Erythroblast (primary cell): ENCODE results near the gene MED13L.
"Not testable (repeated sequence)": the region's sequence is repeated elsewhere in the genome, so short reads cannot be mapped to it uniquely, and the experiment has no call there.

Experiments
- GATA1 ChIP-seq: IDR thresholded peaks from 2 replicates; pipeline ENCODE4 v1.6.1; 2011; ENCODE audit warnings: low read depth, mild to moderate bottlenecking, control low read depth, low read length, moderate library complexity
- POLR2A ChIP-seq: IDR thresholded peaks from 2 replicates; pipeline ENCODE4 v1.6.1; 2011; ENCODE audit warnings: mild to moderate bottlenecking, low read length

DNA sequence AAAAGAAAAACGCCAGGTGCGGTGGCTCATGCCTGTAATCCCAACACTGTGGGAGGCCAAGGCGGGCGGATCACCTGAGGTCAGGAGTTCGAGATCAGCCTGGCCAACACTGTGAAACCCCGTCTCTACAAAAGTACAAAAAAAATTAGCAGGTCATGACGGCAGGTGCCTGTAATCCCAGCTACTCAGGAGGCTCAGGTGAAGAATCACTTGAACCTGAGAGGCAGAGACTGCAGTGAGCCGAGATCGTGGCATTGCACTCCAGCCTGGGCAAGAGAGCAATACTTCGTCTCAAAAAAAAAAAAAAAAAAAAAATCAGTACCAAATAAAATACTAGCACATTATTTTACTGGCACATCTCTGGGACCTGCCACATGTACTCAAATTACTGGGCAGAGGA lies 145.5 kb downstream of the MED13L start:
- TF ChIP-seq POLR2A, GATA1: not testable (repeated sequence)
